NOMO-1 (cell line): Measurements from ENCODE around the gene KLHL3.
A peak's percentile ranks its signal among the peaks of the same experiment; 100 is the strongest.

Source experiments
- DNase-seq, 2 experiments: peaks; one replicate each; lab custom pipeline; 2025; ENCODE audit not compliant: unreplicated experiment in 2 of 2; lab: John Stamatoyannopoulos, UW

KLHL3 gene

GRCh38 chr5:137592317-137592716 is 143.6 kb downstream of the KLHL3 start:
- no peak for DNase-seq

GRCh38 chr5:137589185-137589584 is 146.7 kb downstream of the KLHL3 start:
- no peak for DNase-seq

DNA sequence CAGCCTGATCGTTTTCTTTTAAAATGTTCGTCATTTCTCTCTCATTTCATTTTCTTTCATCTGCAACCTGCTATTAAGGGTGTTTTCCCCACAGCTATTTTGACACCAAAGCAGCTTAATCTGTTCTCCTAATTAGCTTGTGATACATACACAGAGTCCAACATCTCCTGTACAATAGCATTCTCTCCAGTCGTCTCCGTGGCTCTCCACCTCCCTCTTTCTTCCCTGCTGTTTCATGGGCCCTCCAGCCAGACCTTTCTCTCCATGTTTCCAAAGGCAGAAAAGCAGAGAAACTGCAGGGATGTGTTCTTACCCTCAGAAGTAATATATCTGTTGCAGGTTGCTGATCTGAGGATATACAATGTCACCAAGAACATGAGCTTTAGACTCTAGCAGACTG is 148.0 kb downstream of the KLHL3 start:
- DNase-seq = no peak

GRCh38 chr5:137584262-137584661 is 151.6 kb downstream of the KLHL3 start:
- no peak for DNase-seq

GRCh38 chr5:137583129-137583528 is 152.8 kb downstream of the KLHL3 start:
- DNase-seq = no peak

DNA sequence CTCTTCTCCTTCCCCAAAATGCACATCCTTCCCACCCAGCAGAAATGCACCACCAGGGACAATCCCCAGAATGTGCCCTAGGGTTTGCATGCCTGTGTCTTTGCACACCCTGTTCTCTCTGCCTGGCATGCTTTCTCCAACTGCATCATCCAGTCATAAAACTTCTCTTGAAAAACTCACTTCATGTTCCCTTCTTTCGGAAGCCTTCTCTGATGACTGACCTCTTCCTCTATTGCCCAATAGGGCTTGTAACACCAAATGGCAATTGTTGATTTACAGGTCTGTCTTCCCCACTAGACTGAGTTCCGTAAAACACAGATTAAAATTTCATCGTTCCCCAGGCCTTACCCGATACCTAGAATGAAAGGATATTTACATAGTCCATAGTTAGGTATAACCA is 153.7 kb downstream of the KLHL3 start:
- peak; percentile 90 to 98 for DNase-seq

GRCh38 chr5:137581776-137582175 is 154.1 kb downstream of the KLHL3 start:
- DNase-seq = no peak

GRCh38 chr5:137580030-137580429 is 155.9 kb downstream of the KLHL3 start:
- DNase-seq = peak in 1 of 2 experiments; percentile 16

DNA sequence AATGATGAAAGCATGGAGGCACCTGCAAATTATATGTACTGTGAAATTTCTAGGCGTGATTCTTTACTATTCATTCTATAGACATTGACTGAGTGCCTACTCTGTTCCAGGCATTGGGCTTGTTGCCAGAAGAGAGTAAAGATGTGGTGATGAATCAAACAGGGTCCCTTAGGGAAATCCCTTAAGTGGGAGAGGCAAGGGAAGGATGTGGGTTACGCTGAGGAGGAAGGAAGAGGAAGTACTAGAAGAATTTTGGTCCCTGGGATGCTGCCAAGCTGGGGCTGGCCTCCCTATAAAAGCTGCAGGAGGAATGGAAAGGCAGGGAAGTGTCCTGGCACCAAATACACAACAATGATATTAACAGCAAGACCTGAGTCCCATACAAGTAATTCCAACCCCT is 160.0 kb downstream of the KLHL3 start:
- no peak for DNase-seq

DNA sequence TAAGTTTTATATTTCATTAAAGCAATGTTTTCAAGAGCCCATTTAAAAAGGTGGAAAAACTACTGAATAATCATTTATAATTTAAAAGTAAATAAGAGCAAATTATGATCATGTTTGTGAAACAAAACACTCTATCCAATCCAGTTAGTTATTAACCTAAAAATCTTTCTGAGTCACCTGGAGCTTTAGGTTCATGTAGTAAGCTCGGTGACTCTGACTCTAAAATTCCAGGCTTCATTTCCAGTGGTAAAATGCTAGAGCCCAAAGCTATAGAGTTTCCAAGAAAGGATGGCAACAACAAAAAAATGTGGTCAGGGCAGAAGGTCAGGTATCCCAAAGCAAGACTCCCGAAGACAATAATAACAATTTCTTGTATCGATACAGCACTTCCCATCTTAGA is 160.7 kb downstream of the KLHL3 start:
- DNase-seq = no peak

- no peak for DNase-seq
These were observed 162.5 kb downstream of the KLHL3 start for GRCh38 chr5:137573376-137573775.

GRCh38 chr5:137572042-137572695 is 163.7 kb downstream of the KLHL3 start:
- DNase-seq = no peak

- DNase-seq = no peak
These were observed 165.8 kb downstream of the KLHL3 start for GRCh38 chr5:137570070-137570469.
